Measurements from ENCODE around the gene KRT80.
A peak's percentile ranks its signal among the peaks of the same experiment; 100 is the strongest.
"Not testable (repeated sequence)": the region's sequence is repeated elsewhere in the genome, so short reads cannot be mapped to it uniquely, and the experiment has no call there.

Gene KRT80

GRCh38 chr12:52191841-52192791 is at the start of gene KRT80:
Gene KRT80 (minus strand): TSS chr12:52192014. CDS start chr12:52191902, 112 bp downstream.
- peak; percentile 99 for DNase-seq

GRCh38 chr12:52241205-52241842 is 49.5 kb upstream of the KRT80 start:
- no peak for DNase-seq

GRCh38 chr12:52240247-52240646 is 48.4 kb upstream of the KRT80 start:
- not testable (repeated sequence) for DNase-seq

- DNase-seq: no peak
These were observed 48.0 kb upstream of the KRT80 start for GRCh38 chr12:52239767-52240166.

GRCh38 chr12:52238916-52239646 is 47.3 kb upstream of the KRT80 start:
- DNase-seq: no peak

- no peak for DNase-seq
These were observed 46.5 kb upstream of the KRT80 start for GRCh38 chr12:52238207-52238840.

- DNase-seq: no peak
These were observed 44.7 kb upstream of the KRT80 start for GRCh38 chr12:52236386-52237050.

- no peak for DNase-seq
These were observed 44.1 kb upstream of the KRT80 start for GRCh38 chr12:52235822-52236361.

GRCh38 chr12:52235001-52235764 is 43.4 kb upstream of the KRT80 start:
- DNase-seq: no peak

GRCh38 chr12:52234223-52234810 is 42.5 kb upstream of the KRT80 start:
- DNase-seq: no peak

- DNase-seq: no peak
These were observed 41.8 kb upstream of the KRT80 start for GRCh38 chr12:52233462-52234207.

GRCh38 chr12:52232674-52233461 is 41.1 kb upstream of the KRT80 start, which contains the start of gene KRT7:
Gene KRT7 (plus strand): TSS chr12:52233243. CDS start chr12:52233297, 54 bp downstream.
- no peak for DNase-seq

GRCh38 chr12:52232203-52232673 is 40.4 kb upstream of the KRT80 start:
- DNase-seq: no peak

- DNase-seq: no peak
These were observed 39.7 kb upstream of the KRT80 start for GRCh38 chr12:52231305-52232202.

- DNase-seq: peak; percentile 92
These were observed 38.8 kb upstream of the KRT80 start for GRCh38 chr12:52230364-52231281.

- no peak for DNase-seq
These were observed 38.1 kb upstream of the KRT80 start for GRCh38 chr12:52229836-52230343.
